Mesodermal cell (in vitro differentiated cells): ENCODE data around the gene ELL.

Experiments
- H3K27ac ChIP-seq: 2 replicates; pipeline ENCODE4 v1.7.0; 2013; ENCODE audit warnings: mild to moderate bottlenecking, low read depth, low read length, moderate library complexity; ENCODE audit not compliant: severe bottlenecking
- H3K36me3 ChIP-seq: 2 replicates; pipeline ENCODE4 v1.7.1; 2013; ENCODE audit warnings: mild to moderate bottlenecking, low read length, moderate library complexity; ENCODE audit not compliant: control insufficient read depth, insufficient read depth
- H3K4me1 ChIP-seq: one replicate; pipeline ENCODE4 v1.7.1; 2013; ENCODE audit warnings: mild to moderate bottlenecking, low read length; ENCODE audit not compliant: insufficient read depth, control insufficient read depth, poor library complexity, severe bottlenecking
- H3K4me3 ChIP-seq: 2 replicates; pipeline ENCODE4 v1.7.0; 2013; ENCODE audit warnings: low read length, control low read depth, mild to moderate bottlenecking; ENCODE audit not compliant: insufficient read depth, poor library complexity, severe bottlenecking; ENCODE audit errors: extremely low read depth
- H3K9me3 ChIP-seq: 2 replicates; pipeline ENCODE4 v1.7.1; 2013; ENCODE audit warnings: mild to moderate bottlenecking, low read length, moderate library complexity; ENCODE audit not compliant: control insufficient read depth
- WGBS, 2 experiments: methylation state at CpG; one replicate each; pipeline ENCODE4 v1.1.5; 2013; ENCODE audit warnings: missing lambda C conversion rate in 2 of 2; ENCODE audit not compliant: insufficient coverage in 2 of 2; 5-methylcytosine and 5-hydroxymethylcytosine counted together

ELL gene

GRCh38 chr19:18504886-18505610, 16.8 kb downstream of the ELL start:
- 93 to 96% methylated on average over 4 to 6 of the region's 8 CpGs for WGBS, 2 experiments

DNA sequence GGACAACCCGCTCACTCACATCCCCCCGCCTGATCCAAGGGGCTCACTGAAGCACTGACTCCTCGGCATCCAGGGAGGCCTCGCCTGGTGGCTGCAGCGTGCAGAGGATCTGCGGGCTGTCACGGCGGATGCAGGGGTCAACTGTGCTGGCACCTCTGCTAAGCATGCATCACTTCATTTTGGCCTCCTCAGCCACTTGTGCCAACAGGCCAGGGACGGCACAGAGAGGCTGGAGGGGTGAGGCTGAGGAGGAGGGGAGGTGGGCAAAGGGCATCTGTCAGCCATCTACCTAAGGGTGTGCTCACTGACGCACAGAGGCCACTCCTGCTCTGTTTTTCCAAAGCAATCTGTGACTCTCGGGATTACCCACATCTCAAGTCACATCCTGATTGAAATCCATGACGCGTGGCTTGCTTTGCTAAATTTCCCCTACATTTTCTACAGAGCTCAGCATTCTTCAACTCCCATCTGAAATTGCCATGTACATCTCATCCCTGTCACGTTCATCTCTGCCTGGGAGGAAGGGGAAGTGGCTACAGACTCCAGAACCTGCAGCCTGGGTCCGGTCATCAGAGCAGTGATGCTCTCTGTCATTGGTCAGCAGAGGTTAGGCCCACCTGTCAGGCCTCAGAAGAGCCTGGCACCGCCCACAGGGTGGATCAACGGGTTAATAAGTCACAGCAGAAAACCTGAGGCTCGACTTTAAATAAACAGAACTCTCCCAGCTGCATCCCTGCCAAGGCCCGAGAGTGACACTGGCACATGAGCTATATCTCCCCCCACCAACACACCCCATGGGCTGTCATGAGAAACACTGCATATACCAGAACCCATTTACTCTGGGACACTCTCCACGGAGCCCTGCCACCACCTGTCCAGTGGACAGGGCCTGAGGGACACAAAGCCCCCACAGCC, 17.6 kb downstream of the ELL start:
- Histone ChIP-seq H3K36me3 (peaks cover 3% of the 10 kb centered on the region), H3K27ac (no peak overlapping the region), H3K9me3 (no peaks in the 10 kb centered on the region), H3K4me1 (peaks cover 17% of the 10 kb centered on the region), H3K4me3 (no peak overlapping the region)
- 82 to 85% methylated on average over 16 to 18 of the region's 20 CpGs for WGBS, 2 experiments

More at GRCh38 chr19:18504886-18505610, 16.8 kb downstream of the ELL start:
- Histone ChIP-seq H3K27ac (no peak overlapping the region), H3K4me3 (no peak overlapping the region), H3K36me3 (peaks cover 3% of the 10 kb centered on the region), H3K9me3 (no peaks in the 10 kb centered on the region), H3K4me1 (peaks cover 17% of the 10 kb centered on the region)

DNA sequence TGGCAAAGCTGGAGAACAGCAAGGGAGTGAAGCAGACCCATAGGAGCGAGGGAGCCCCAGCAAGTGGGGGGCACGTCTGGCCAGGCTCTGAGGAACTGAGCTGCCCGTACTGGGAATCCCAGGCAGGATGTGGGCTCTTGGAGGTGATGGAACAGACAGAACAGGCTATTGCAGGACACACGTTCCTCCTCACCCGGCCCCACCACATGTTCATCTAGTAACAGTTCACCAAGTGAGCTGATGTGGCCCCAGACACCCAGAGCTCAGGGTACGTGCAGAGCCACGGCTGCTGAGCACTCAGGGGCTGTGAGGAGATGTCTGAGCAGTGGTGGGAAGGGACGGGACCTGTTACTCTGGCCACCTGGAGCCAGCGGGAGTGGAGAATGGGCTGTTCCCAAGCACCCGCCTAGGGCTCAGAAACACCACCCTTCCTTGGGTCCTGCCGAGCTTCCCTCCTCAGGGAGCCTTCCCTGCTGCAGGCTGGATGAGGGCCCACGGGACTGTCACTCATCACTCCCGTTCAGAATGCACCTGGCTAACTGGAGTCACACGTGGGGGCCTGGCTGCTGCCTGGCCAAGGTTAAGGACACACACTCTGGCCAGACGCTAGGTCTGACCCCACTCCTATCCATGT, 18.4 kb downstream of the ELL start:
- H3K36me3 ChIP-seq, result peaks cover 3% of the 10 kb centered on the region
- peaks cover 17% of the 10 kb centered on the region for H3K4me1 ChIP-seq
- no peak overlapping the region for H3K4me3 ChIP-seq
- H3K9me3 ChIP-seq, result no peaks in the 10 kb centered on the region
- no peak overlapping the region for H3K27ac ChIP-seq
- WGBS, 2 experiments, result 89 to 92% methylated on average over 10 to 11 of the region's 15 CpGs

- peaks cover 2% of the 10 kb centered on the region for H3K36me3 ChIP-seq
- H3K27ac ChIP-seq, result no peak overlapping the region
- peaks cover 16% of the 10 kb centered on the region for H3K4me1 ChIP-seq
- WGBS, 2 experiments, result 91 to 93% methylated on average over 16 of the region's 17 CpGs
- no peaks in the 10 kb centered on the region for H3K9me3 ChIP-seq
- no peak overlapping the region for H3K4me3 ChIP-seq
Measured at GRCh38 chr19:18502638-18503294, 19.1 kb downstream of the ELL start.

DNA sequence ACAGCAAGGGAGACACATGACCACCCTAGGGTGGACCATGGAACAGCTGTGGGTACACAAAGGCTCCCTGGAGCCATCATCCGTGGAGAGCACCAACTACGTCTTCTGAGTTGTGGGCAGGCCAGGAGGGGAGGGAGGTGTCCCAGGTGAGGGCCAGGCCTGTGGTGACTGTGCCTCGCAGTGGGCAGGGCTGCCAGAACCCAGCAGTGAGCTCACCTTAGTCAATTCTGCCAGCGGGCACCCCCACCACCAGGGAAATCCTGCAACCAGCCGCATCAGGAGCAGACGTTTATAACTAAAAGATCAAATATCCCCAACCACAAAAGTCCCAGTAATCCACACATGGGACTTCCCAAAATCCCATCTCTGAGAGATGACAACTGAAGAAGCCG, 19.6 kb downstream of the ELL start:
- no peak overlapping the region for H3K4me3 ChIP-seq
- WGBS, 2 experiments, result 90 to 93% methylated on average over 4 to 5 of the region's 7 CpGs
- no peak overlapping the region for H3K27ac ChIP-seq

GRCh38 chr19:18501832-18502231, 20.0 kb downstream of the ELL start:
- no peak overlapping the region for H3K27ac ChIP-seq
- H3K9me3 ChIP-seq, result no peaks in the 10 kb centered on the region
- H3K36me3 ChIP-seq, result no peaks in the 10 kb centered on the region
- H3K4me3 ChIP-seq, result no peak overlapping the region
- WGBS, 2 experiments, result 90 to 97% methylated on average over 5 to 6 of the region's 9 CpGs
- H3K4me1 ChIP-seq, result peaks cover 8% of the 10 kb centered on the region

More for the DNA sequence above, 19.6 kb downstream of the ELL start:
- H3K36me3 ChIP-seq, result no peaks in the 10 kb centered on the region
- H3K4me1 ChIP-seq, result peaks cover 11% of the 10 kb centered on the region
- H3K9me3 ChIP-seq, result no peaks in the 10 kb centered on the region

- no peak overlapping the region for H3K27ac ChIP-seq
- H3K36me3 ChIP-seq, result no peaks in the 10 kb centered on the region
- 81 to 88% methylated on average over 11 to 13 of the region's 13 CpGs for WGBS, 2 experiments
- no peaks in the 10 kb centered on the region for H3K9me3 ChIP-seq
- H3K4me3 ChIP-seq, result no peak overlapping the region
- peaks cover 12% of the 10 kb centered on the region for H3K4me1 ChIP-seq
Measured at GRCh38 chr19:18501351-18501750, 20.5 kb downstream of the ELL start.

DNA sequence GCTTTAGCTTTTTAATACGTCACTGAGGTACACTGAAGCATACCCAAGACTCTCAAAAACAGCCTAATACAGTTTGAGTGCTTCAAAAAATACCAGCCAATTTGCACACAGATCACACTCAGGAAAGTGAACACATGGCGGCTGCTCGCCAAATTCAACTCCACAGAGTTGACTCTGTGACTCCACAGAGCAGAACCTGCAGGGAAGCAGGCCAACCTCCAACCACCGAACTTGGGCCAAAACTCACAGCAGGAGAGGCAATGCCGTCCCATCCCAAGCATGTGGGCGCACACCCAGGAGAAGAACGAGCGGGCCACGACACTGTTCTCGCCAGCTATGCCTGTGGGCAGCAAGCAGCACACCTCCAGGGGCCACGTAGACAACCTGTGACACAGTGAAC, 21.1 kb downstream of the ELL start:
- WGBS, 2 experiments, result 90 to 92% methylated on average over 9 to 11 of the region's 11 CpGs
- H3K9me3 ChIP-seq, result no peaks in the 10 kb centered on the region

DNA sequence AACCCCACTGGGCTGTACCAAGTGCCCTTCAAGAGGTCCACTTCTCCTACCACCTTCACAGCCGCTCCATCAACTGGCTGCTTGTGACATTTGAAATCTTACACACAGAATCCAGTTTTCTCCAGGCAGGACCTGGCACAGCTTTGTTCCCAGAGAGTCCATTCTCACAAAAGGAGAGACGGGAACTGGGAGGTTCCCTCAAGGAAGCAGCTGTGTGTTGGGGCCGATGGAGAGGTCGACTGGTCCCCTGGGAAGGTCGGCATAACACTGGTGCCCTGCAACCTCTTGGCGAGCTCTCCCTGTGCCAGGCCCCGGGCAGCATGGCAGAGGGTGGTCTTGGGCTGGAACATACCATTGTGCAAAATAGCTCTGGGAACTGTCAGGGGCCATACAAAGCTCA, 21.5 kb downstream of the ELL start:
- no peaks in the 10 kb centered on the region for H3K36me3 ChIP-seq
- no peak overlapping the region for H3K27ac ChIP-seq
- no peak overlapping the region for H3K4me3 ChIP-seq
- no peaks in the 10 kb centered on the region for H3K9me3 ChIP-seq
- WGBS, 2 experiments, result 85 to 91% methylated on average over 7 of the region's 7 CpGs
- peaks cover 18% of the 10 kb centered on the region for H3K4me1 ChIP-seq

More for the DNA sequence above, 21.1 kb downstream of the ELL start:
- Histone ChIP-seq H3K27ac (no peak overlapping the region), H3K4me3 (no peak overlapping the region), H3K36me3 (no peaks in the 10 kb centered on the region), H3K4me1 (peaks cover 17% of the 10 kb centered on the region)

GRCh38 chr19:18499055-18499775, 22.7 kb downstream of the ELL start:
- Histone ChIP-seq H3K4me1 (peaks cover 17% of the 10 kb centered on the region), H3K27ac (no peak overlapping the region), H3K9me3 (no peaks in the 10 kb centered on the region), H3K36me3 (no peaks in the 10 kb centered on the region), H3K4me3 (no peak overlapping the region)
- 75 to 86% methylated on average over 6 to 7 of the region's 7 CpGs for WGBS, 2 experiments
